Stimulated activated CD4-positive, alpha-beta T cell treated with anti-CD3 and anti-CD28 coated beads, TNF-alpha, amount 100 ng/mL, for 1 hour (primary cell): ENCODE data around the gene ARMC6.

Experiments used
- DNase-seq, 3 donors: peaks; one replicate each; pipeline ENCODE4 v3.0.0-alpha.2; 2020; ENCODE audit warnings: low read depth in 3 of 3, low spot score in 1 of 3

Gene ARMC6

GRCh38 chr19:19033426-19034203 is at the start of gene ARMC6, which contains the start of gene SUGP2:
ARMC6 (plus strand) TSS chr19:19033603; CDS start chr19:19034210, 607 bp downstream.
SUGP2 (minus strand) TSS chr19:19033517; CDS start chr19:19031071, 2,446 bp downstream.
- peak; percentile 70 to 84 (median 82) for DNase-seq

- DNase-seq: no peak
Observed at GRCh38 chr19:18984251-18984650, 49.2 kb upstream of the ARMC6 start.

GRCh38 chr19:18985257-18985656 is 48.1 kb upstream of the ARMC6 start:
- DNase-seq: no peak

DNA sequence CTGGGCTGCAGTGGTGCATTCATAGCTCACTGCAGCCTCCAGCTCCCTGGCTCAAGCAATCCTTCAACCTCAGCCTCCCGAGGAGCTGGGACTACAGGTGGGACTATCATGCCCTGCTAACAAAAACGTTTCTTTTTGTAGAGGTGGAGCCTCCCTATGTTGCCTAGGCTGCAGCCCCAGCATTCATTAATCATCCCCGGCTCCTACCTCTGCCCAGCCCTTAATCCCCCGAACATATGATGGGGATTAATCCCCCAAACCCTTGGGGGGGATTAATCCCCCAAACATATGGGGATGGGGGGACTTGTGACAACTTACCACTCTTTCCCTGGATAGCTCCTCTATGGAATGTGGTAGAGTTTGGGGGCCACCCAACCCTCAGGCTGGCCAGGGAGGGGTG is 45.9 kb upstream of the ARMC6 start:
- no peak for DNase-seq

GRCh38 chr19:18989316-18989715 is 44.1 kb upstream of the ARMC6 start:
- no peak for DNase-seq

- DNase-seq: no peak
Observed at GRCh38 chr19:18990128-18990708, 43.2 kb upstream of the ARMC6 start.

DNA sequence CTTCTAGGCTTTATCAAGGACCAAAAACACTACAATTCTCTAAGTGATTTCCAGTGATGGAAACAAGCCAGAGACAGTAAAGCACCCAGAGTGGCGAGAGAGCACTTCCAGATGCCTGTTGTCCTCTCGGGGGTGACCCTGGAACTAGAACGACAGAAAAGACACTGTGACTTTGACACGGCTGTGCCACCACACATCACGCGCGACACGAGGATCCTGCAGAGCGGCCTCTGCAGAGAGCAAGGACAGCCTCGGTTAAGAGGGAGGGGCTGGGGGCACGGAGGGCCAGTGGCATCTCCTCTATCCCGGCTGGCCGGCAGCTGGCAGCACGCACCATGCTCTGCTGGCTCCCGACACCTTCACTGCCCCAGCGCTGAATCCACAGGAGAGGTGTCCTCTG is 42.4 kb upstream of the ARMC6 start:
- no peak for DNase-seq

GRCh38 chr19:18991468-18991867 is 41.9 kb upstream of the ARMC6 start:
- DNase-seq: no peak

- no peak for DNase-seq
Observed at GRCh38 chr19:18992696-18993095, 40.7 kb upstream of the ARMC6 start.

- no peak for DNase-seq
Observed at GRCh38 chr19:18993115-18993514, 40.3 kb upstream of the ARMC6 start.

DNA sequence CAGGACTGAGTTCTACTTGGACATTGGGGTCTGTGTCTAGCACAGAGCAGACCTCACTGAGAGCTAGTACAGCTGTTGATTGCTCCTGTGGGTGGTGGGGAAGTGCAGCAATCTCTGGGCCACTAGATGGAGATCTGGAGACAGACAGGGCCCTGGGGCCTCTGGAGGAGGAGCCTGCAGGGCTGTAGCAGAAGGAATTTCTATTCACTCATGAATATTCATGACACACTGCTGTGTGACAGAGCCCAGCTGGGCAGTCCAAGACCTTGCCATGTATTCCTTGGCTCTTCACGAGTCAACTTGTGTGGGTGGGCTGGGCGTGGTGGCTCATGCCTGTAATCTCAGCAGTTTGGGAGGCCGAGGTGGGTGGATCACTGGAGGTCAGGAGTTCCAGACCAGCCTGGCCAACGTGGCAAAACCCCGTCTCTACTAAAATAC is 37.6 kb upstream of the ARMC6 start:
- DNase-seq: no peak

- no peak for DNase-seq
Observed at GRCh38 chr19:18996351-18996750, 37.1 kb upstream of the ARMC6 start.

DNA sequence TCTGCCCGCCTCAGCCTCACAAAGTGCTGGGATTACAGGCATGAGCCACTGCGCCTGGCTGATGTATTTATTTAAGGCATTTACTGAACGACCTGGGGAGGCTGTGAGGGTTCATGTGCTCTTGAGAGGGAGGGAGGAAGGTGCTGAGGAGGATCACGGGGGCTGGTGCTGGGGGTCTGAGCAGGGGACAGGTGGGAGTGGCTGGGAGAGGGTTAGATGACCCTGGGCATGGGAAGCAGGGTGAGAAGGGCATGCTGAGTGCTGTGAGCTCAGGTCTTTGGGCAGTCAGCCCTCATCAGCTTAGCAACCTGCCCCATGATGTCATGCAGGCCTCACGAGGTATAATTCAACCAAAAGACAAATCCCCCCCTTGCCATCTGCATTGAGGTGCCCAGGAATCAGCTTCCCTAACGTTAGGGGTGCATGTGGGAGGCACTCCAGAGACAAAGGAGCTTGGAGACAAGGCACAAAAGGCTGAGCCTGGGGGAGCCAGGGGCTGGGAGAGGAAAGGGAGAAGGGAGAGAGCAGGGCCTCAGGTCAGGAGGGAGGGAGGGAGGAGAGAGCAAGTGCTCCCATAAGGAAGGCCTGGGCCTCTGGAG is 36.5 kb upstream of the ARMC6 start:
- no peak for DNase-seq

DNA sequence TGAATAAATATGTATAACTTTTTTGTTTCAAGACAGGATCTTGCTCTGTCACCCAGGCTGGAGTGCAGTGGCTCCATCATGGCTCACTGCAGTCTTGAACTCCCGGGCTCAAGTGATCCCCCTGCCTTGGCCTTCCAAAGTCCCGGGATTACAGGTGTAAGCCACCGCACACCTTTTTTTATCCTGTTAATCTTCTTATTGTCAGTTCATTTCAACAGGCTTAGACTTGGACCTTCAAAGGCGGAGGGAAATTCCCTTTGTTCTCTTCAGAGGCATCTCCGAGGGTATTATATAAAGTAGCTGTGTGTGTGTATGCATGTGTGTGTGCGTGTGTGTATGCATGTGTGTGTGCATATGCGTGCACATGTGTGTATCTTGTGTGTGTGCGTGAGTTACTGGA is 35.1 kb upstream of the ARMC6 start:
- DNase-seq: no peak

DNA sequence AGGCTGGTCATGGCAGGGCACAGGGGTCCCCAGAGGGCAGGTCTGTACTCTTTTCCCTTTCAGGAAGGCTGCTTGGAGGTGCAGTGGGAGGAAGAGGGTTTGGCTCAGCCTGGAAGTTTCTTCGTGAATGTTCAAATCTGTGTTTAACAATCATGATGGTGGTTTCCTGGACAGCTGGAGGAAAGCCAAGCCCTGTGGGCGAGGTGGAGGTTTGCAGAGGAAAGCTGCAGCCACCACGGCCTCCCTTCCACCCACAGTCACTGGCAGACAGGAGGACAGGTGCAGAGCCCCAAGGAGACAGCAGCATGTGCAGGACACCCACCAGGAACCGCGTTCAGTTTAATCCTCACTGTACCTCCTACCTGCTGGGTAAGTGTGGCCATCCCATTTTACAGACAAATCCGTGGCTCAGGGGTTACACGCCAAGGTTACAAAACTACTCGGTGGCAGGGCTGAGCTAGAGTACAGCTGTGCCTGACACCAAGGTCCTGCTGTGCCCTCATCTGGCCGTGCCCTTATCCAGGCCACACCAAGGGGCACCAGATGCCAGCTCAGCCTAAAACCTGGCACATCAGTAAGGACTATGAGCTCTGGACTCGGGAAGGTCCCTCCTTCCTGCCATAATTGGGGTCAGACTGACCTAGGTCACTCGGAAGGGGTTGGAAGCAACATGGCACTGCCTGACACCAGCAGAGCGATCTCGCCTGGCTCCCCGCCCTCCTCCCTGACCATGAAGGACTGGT is 34.2 kb upstream of the ARMC6 start:
- no peak for DNase-seq

GRCh38 chr19:18999896-19000620 is 33.3 kb upstream of the ARMC6 start:
- DNase-seq: no peak

- no peak for DNase-seq
Observed at GRCh38 chr19:19004144-19004543, 29.3 kb upstream of the ARMC6 start.

GRCh38 chr19:19006213-19006612 is 27.2 kb upstream of the ARMC6 start:
- DNase-seq: no peak

- no peak for DNase-seq
Observed at GRCh38 chr19:19009951-19010350, 23.5 kb upstream of the ARMC6 start.

DNA sequence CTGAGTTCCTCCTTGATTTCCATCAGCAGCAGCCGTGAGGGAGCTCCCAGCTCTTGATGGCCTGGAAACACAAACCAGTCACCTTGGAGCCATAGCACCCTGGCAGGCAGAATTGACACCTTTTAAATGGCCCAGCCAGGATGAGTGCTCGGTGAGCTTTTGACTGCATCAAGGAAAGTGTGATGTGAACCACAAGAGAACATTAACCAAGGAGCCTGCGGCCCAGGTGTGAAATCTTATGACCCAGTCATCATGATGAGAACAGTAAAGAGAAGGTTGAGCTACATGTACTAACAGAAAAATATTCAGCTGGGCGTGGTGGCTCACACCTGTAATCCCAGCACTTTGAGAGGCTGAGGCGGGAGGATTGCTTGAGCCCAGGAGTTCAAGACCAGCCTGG is 22.9 kb upstream of the ARMC6 start:
- no peak for DNase-seq

- DNase-seq: no peak
Observed at GRCh38 chr19:19021115-19021514, 12.3 kb upstream of the ARMC6 start.
